Liver (tissue), 3 donors: ENCODE measurements around the gene TAF4.

Source experiments
- EGR1 ChIP-seq, 2 donors: IDR thresholded peaks; 2 replicates each; pipeline ENCODE4 v1.6.1; 2016 to 2018; ENCODE audit warnings: antibody characterized with exemption in 2 of 2, low read depth in 2 of 2
- FOXA1 ChIP-seq: IDR thresholded peaks from 2 replicates; pipeline ENCODE4 v1.6.1; 2016; ENCODE audit warnings: antibody characterized with exemption
- GABPA ChIP-seq, 2 donors: IDR thresholded peaks in 1 of 2; conservative IDR thresholded peaks in 1 of 2; 2 replicates each; pipeline ENCODE4 v1.6.1; 2016; ENCODE audit warnings: antibody characterized with exemption in 2 of 2, mild to moderate bottlenecking in 1 of 2, moderate library complexity in 1 of 2
- HNF4A ChIP-seq, 2 donors: conservative IDR thresholded peaks; 2 replicates each; pipeline ENCODE4 v1.6.1; 2016; ENCODE audit warnings: antibody characterized with exemption in 2 of 2, mild to moderate bottlenecking in 2 of 2
- JUND ChIP-seq, 2 donors: IDR thresholded peaks; 2 replicates each; pipeline ENCODE4 v1.6.1; 2016; ENCODE audit warnings: antibody characterized with exemption in 2 of 2
- NR2F2 ChIP-seq: IDR thresholded peaks from 2 replicates; pipeline ENCODE4 v1.6.1; 2016; ENCODE audit warnings: antibody characterized with exemption
- RAD21 ChIP-seq, 2 donors: IDR thresholded peaks; 2 replicates each; pipeline ENCODE4 v1.6.1; 2016; ENCODE audit warnings: antibody characterized with exemption in 2 of 2, mild to moderate bottlenecking in 2 of 2
- RXRA ChIP-seq, 2 donors: IDR thresholded peaks; 2 replicates each; pipeline ENCODE4 v1.6.1; 2017 to 2018; ENCODE audit warnings: antibody characterized with exemption in 2 of 2, mild to moderate bottlenecking in 1 of 2
- SP1 ChIP-seq: IDR thresholded peaks from 2 replicates; pipeline ENCODE4 v1.6.1; 2018; ENCODE audit warnings: antibody characterized with exemption, mild to moderate bottlenecking
- TAF1 ChIP-seq: conservative IDR thresholded peaks from 2 replicates; pipeline ENCODE4 v1.6.1; 2016; ENCODE audit warnings: antibody characterized with exemption, mild to moderate bottlenecking
- YY1 ChIP-seq: IDR thresholded peaks from 2 replicates; pipeline ENCODE4 v1.6.1; 2016; ENCODE audit warnings: antibody characterized with exemption, mild to moderate bottlenecking
- TF ChIP-seq, protein P1 (sequence below): fragments of 150-350 bp; IDR thresholded peaks from 2 replicates; pipeline ENCODE4 v1.5.1; 2017; ENCODE audit warnings: improper control_type of control experiment, low read depth, low read length; ENCODE audit not compliant: missing input control
- TF ChIP-seq, protein P2 (sequence below): IDR thresholded peaks from 2 replicates; pipeline ENCODE4 v1.6.1; 2016; ENCODE audit warnings: antibody characterized with exemption, mild to moderate bottlenecking
- TF ChIP-seq, protein P3 (sequence below): IDR thresholded peaks from 2 replicates; pipeline ENCODE4 v1.6.1; 2016; ENCODE audit warnings: antibody characterized with exemption
- donor health status: healthy.
- donor health status: healthy.

DNA sequence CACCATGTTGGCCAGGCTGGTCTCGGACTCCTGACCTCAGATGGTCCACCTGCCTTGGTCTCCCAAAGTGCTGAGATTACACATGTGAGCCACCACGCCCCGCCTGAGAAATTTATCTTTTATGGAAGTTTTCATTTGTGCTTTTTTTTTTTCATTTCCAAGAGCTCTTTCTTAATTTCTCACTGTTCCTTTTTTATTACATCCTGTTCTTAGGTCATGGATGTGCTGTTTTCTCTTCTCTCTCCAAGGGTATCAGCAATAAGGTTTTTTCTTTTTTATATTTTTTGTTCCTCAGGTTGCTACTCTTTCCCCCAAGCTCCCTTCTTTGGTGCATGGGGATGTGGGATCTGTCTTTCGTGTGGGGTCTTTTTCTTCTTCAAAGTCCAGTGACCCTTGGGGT, 35.4 kb upstream of the TAF4 start:
- TF ChIP-seq, protein P1, sequence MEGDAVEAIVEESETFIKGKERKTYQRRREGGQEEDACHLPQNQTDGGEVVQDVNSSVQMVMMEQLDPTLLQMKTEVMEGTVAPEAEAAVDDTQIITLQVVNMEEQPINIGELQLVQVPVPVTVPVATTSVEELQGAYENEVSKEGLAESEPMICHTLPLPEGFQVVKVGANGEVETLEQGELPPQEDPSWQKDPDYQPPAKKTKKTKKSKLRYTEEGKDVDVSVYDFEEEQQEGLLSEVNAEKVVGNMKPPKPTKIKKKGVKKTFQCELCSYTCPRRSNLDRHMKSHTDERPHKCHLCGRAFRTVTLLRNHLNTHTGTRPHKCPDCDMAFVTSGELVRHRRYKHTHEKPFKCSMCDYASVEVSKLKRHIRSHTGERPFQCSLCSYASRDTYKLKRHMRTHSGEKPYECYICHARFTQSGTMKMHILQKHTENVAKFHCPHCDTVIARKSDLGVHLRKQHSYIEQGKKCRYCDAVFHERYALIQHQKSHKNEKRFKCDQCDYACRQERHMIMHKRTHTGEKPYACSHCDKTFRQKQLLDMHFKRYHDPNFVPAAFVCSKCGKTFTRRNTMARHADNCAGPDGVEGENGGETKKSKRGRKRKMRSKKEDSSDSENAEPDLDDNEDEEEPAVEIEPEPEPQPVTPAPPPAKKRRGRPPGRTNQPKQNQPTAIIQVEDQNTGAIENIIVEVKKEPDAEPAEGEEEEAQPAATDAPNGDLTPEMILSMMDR: no peak
- TF ChIP-seq TAF1 (no peak), EGR1 (IDR thresholded peaks at IDR 0.05; ENCODE audit: low read depth in 2 of 2) (no peak), YY1 (no peak), GABPA (IDR thresholded peaks at IDR 0.05 in 1 of 2, conservative IDR thresholded peaks at IDR 0.05 in 1 of 2) (no peak), RAD21 (IDR thresholded peaks at IDR 0.05) (no peak), JUND (IDR thresholded peaks at IDR 0.05) (no peak), SP1 (no peak), NR2F2 (no peak), RXRA (IDR thresholded peaks at IDR 0.05) (no peak), FOXA1 (no peak), HNF4A (conservative IDR thresholded peaks at IDR 0.05) (no peak)
- TF ChIP-seq, protein P2, sequence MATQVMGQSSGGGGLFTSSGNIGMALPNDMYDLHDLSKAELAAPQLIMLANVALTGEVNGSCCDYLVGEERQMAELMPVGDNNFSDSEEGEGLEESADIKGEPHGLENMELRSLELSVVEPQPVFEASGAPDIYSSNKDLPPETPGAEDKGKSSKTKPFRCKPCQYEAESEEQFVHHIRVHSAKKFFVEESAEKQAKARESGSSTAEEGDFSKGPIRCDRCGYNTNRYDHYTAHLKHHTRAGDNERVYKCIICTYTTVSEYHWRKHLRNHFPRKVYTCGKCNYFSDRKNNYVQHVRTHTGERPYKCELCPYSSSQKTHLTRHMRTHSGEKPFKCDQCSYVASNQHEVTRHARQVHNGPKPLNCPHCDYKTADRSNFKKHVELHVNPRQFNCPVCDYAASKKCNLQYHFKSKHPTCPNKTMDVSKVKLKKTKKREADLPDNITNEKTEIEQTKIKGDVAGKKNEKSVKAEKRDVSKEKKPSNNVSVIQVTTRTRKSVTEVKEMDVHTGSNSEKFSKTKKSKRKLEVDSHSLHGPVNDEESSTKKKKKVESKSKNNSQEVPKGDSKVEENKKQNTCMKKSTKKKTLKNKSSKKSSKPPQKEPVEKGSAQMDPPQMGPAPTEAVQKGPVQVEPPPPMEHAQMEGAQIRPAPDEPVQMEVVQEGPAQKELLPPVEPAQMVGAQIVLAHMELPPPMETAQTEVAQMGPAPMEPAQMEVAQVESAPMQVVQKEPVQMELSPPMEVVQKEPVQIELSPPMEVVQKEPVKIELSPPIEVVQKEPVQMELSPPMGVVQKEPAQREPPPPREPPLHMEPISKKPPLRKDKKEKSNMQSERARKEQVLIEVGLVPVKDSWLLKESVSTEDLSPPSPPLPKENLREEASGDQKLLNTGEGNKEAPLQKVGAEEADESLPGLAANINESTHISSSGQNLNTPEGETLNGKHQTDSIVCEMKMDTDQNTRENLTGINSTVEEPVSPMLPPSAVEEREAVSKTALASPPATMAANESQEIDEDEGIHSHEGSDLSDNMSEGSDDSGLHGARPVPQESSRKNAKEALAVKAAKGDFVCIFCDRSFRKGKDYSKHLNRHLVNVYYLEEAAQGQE: no peak
- TF ChIP-seq, protein P3, sequence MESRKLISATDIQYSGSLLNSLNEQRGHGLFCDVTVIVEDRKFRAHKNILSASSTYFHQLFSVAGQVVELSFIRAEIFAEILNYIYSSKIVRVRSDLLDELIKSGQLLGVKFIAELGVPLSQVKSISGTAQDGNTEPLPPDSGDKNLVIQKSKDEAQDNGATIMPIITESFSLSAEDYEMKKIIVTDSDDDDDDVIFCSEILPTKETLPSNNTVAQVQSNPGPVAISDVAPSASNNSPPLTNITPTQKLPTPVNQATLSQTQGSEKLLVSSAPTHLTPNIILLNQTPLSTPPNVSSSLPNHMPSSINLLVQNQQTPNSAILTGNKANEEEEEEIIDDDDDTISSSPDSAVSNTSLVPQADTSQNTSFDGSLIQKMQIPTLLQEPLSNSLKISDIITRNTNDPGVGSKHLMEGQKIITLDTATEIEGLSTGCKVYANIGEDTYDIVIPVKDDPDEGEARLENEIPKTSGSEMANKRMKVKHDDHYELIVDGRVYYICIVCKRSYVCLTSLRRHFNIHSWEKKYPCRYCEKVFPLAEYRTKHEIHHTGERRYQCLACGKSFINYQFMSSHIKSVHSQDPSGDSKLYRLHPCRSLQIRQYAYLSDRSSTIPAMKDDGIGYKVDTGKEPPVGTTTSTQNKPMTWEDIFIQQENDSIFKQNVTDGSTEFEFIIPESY: no peak
